ENCODE measurements around the gene OSBPL5. TPM values are rescaled to one million over a fixed set of nuclear protein-coding genes. Genes with fewer than 3 reads are reported as not detected.
"Not testable (repeated sequence)": the region's sequence is repeated elsewhere in the genome, so short reads cannot be mapped to it uniquely, and the experiment has no call there.

The OSBPL5 gene
- polyA plus RNA-seq, 1 donor, result 14.1 TPM

DNA sequence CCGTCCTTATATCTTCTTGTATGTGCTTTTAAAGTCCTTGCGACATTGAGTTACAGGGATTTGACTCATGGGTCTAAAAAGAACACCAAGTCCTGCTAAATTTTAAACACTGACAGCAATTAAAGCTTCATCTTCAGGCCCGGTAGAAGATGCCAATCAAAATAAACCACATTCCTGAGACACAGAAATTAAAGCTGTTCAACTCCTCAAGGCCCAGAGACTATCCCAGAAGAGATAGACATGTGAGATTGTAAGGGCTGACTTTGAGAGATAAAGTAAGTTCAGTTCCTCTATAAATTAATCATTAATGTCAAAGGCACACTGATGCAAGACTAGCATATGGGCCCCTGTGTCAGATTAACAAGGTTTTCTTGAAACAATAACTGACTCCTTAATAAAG is 49.8 kb downstream of the OSBPL5 start:
- WGBS (ENCODE audit: insufficient coverage, low lambda C conversion rate), result 94% methylated on average over 2 of the region's 3 CpGs
- H3K27ac ChIP-seq (ENCODE audit: low read length), result no peak overlapping the region
- H3K4me3 ChIP-seq (ENCODE audit: low read length), result no peak overlapping the region
- peaks cover 7% of the 10 kb centered on the region for H3K9me3 ChIP-seq (ENCODE audit: control insufficient read depth, low read depth, low read length)
- no peak for DNase-seq
- no peaks in the 10 kb centered on the region for H3K27me3 ChIP-seq (ENCODE audit: control insufficient read depth, insufficient read depth, low read length)
- H3K4me1 ChIP-seq (ENCODE audit: control insufficient read depth, insufficient read depth, low read length), result no peaks in the 10 kb centered on the region
- peaks cover 16% of the 10 kb centered on the region for H3K36me3 ChIP-seq (ENCODE audit: control insufficient read depth, insufficient read depth, low read length)

DNA sequence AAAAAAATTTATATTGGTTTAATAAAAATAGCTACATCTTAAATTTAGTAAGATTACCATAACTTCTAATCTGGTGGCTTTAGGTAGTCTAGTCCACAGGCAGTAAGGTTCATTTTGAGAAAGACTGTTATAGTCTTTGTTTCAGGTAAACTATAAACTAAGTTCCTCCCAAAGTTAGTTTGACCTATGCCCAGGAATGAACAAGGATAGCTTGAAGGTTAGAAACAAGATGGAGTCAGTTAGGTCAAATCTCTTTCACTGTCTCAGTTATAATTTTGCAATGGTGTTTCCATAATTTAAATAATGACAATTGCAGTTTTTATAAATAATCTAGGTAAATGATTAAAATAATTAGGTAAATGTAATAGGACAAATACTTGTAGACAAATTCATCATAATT is 51.4 kb downstream of the OSBPL5 start:
- H3K9me3 ChIP-seq (ENCODE audit: control insufficient read depth, low read depth, low read length); H3K27ac ChIP-seq (ENCODE audit: low read length); DNase-seq; H3K4me3 ChIP-seq (ENCODE audit: low read length); H3K4me1 ChIP-seq (ENCODE audit: control insufficient read depth, insufficient read depth, low read length); H3K27me3 ChIP-seq (ENCODE audit: control insufficient read depth, insufficient read depth, low read length): not testable (repeated sequence)
- H3K36me3 ChIP-seq (ENCODE audit: control insufficient read depth, insufficient read depth, low read length), result peaks cover 14% of the 10 kb centered on the region

DNA sequence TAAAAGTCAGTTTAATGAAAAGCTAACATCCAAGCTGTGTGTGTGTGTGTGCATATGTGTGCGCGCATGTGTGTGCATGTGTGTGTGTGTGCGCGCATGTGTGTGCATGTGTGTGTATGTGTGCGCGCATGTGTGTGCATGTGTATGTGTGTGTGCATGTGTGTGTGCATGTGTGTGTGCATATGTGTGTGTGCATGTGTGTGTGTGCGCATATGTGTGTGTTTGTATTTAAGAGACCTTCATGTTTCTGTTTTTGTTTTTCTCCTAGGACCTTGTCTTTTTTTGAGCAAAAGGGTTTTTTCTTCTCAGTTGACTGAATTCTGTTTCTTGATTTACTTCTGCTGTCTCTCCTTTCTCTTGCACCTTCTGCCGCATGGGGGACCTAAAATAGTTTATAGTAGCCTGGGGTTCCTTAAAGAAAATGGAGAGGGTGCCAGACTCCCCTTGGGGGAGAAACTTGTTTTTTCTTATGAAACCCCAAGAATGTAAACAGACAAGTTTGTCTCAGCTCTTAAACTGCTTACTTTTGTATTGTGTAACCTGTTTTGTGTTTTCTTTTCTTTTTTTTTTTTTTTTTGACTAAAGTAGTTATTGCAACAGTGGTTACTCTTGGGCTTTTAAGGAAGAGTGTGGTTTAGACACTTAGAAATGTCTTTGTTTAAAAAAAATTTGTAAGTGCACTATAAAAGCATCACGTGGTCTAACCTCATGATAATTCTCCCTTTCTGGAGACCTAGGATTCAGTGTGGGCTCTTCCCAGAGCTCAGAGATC is 53.0 kb downstream of the OSBPL5 start:
- H3K4me1 ChIP-seq (ENCODE audit: control insufficient read depth, insufficient read depth, low read length), result no peaks in the 10 kb centered on the region
- WGBS (ENCODE audit: insufficient coverage, low lambda C conversion rate), result no CpG with 5 or more reads among the region's 9 CpGs
- no peak overlapping the region for H3K27ac ChIP-seq (ENCODE audit: low read length)
- H3K4me3 ChIP-seq (ENCODE audit: low read length), result no peak overlapping the region
- peaks cover 15% of the 10 kb centered on the region for H3K36me3 ChIP-seq (ENCODE audit: control insufficient read depth, insufficient read depth, low read length)
- DNase-seq, result no peak
- H3K9me3 ChIP-seq (ENCODE audit: control insufficient read depth, low read depth, low read length), result peaks cover 7% of the 10 kb centered on the region
- no peaks in the 10 kb centered on the region for H3K27me3 ChIP-seq (ENCODE audit: control insufficient read depth, insufficient read depth, low read length)

DNA sequence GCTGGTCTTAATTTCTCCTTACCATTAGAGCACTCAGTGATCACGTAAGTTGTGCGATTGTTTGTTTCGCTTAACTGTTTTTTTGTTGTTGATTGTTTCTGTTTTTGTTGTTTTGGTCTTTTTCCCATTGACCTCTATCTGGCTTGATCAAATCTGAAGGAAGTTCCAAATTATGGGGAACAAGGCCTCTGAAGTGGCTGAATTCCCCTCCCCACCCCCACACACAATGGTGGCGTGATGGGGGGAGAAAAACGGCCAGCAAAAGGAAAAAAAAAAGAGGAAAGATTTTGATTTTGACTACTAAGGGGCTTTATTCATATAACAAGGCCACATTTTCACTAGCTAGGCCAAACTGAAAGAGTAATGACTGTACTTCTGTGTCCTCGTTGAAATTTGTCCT is 53.6 kb downstream of the OSBPL5 start:
- peaks cover 7% of the 10 kb centered on the region for H3K9me3 ChIP-seq (ENCODE audit: control insufficient read depth, low read depth, low read length)
- no peaks in the 10 kb centered on the region for H3K4me1 ChIP-seq (ENCODE audit: control insufficient read depth, insufficient read depth, low read length)
- H3K27me3 ChIP-seq (ENCODE audit: control insufficient read depth, insufficient read depth, low read length), result no peaks in the 10 kb centered on the region
- H3K4me3 ChIP-seq (ENCODE audit: low read length), result no peak overlapping the region
- H3K36me3 ChIP-seq (ENCODE audit: control insufficient read depth, insufficient read depth, low read length), result peaks cover 20% of the 10 kb centered on the region
- 93% methylated on average over 5 of the region's 6 CpGs for WGBS (ENCODE audit: insufficient coverage, low lambda C conversion rate)
- no peak for DNase-seq
- no peak overlapping the region for H3K27ac ChIP-seq (ENCODE audit: low read length)

GRCh38 chr11:3109921-3110706 is 55.0 kb downstream of the OSBPL5 start:
- H3K27ac ChIP-seq (ENCODE audit: low read length), result no peak overlapping the region
- WGBS (ENCODE audit: insufficient coverage, low lambda C conversion rate), result no CpG with 5 or more reads among the region's 14 CpGs
- H3K27me3 ChIP-seq (ENCODE audit: control insufficient read depth, insufficient read depth, low read length), result no peaks in the 10 kb centered on the region
- H3K9me3 ChIP-seq (ENCODE audit: control insufficient read depth, low read depth, low read length), result peaks cover 7% of the 10 kb centered on the region
- DNase-seq, result peak; percentile 33 to 37
- no peaks in the 10 kb centered on the region for H3K4me1 ChIP-seq (ENCODE audit: control insufficient read depth, insufficient read depth, low read length)
- peaks cover 20% of the 10 kb centered on the region for H3K36me3 ChIP-seq (ENCODE audit: control insufficient read depth, insufficient read depth, low read length)
- no peak overlapping the region for H3K4me3 ChIP-seq (ENCODE audit: low read length)

DNA sequence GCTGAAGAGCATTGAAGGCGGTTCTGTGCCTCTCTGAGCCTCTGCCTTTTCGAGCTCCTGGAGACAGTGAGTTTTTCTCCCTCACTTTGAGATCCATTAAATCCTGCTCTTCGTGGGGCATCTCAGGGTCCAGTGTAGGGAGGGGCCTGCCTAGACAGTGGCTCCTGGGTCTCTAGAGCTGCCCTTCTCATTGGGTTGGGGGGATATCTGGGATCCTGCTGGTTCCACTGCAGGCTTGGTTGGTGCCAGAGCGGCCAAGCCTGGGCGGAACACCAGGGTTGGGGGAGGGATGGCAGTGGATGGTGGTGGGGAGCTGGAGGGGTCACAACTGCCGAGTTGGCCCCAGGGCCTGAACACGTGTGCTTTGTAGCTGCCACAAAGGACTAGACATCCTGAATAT is 55.7 kb downstream of the OSBPL5 start:
- peaks cover 20% of the 10 kb centered on the region for H3K36me3 ChIP-seq (ENCODE audit: control insufficient read depth, insufficient read depth, low read length)
- no CpG with 5 or more reads among the region's 7 CpGs for WGBS (ENCODE audit: insufficient coverage, low lambda C conversion rate)
- peaks cover 2% of the 10 kb centered on the region for H3K9me3 ChIP-seq (ENCODE audit: control insufficient read depth, low read depth, low read length)
- DNase-seq, result no peak
- no peak overlapping the region for H3K27ac ChIP-seq (ENCODE audit: low read length)
- H3K4me1 ChIP-seq (ENCODE audit: control insufficient read depth, insufficient read depth, low read length), result no peaks in the 10 kb centered on the region
- no peak overlapping the region for H3K4me3 ChIP-seq (ENCODE audit: low read length)
- no peaks in the 10 kb centered on the region for H3K27me3 ChIP-seq (ENCODE audit: control insufficient read depth, insufficient read depth, low read length)

GRCh38 chr11:3108183-3108721 is 56.9 kb downstream of the OSBPL5 start:
- Histone ChIP-seq H3K4me1 (ENCODE audit: control insufficient read depth, insufficient read depth, low read length) (no peaks in the 10 kb centered on the region), H3K4me3 (ENCODE audit: low read length) (no peak overlapping the region), H3K27me3 (ENCODE audit: control insufficient read depth, insufficient read depth, low read length) (no peaks in the 10 kb centered on the region), H3K27ac (ENCODE audit: low read length) (no peak overlapping the region), H3K36me3 (ENCODE audit: control insufficient read depth, insufficient read depth, low read length) (peaks cover 20% of the 10 kb centered on the region), H3K9me3 (ENCODE audit: control insufficient read depth, low read depth, low read length) (peaks cover under 1% of the 10 kb centered on the region)
- WGBS (ENCODE audit: insufficient coverage, low lambda C conversion rate), result no CpG with 5 or more reads among the region's 11 CpGs
- no peak for DNase-seq

- no CpG with 5 or more reads among the region's 21 CpGs for WGBS (ENCODE audit: insufficient coverage, low lambda C conversion rate)
- Histone ChIP-seq H3K27ac (ENCODE audit: low read length) (no peak overlapping the region), H3K36me3 (ENCODE audit: control insufficient read depth, insufficient read depth, low read length) (peaks cover 20% of the 10 kb centered on the region), H3K4me1 (ENCODE audit: control insufficient read depth, insufficient read depth, low read length) (no peaks in the 10 kb centered on the region), H3K9me3 (ENCODE audit: control insufficient read depth, low read depth, low read length) (no peaks in the 10 kb centered on the region), H3K4me3 (ENCODE audit: low read length) (no peak overlapping the region), H3K27me3 (ENCODE audit: control insufficient read depth, insufficient read depth, low read length) (no peaks in the 10 kb centered on the region)
- DNase-seq, result no peak
Measured at GRCh38 chr11:3107608-3108182, 57.4 kb downstream of the OSBPL5 start.

DNA sequence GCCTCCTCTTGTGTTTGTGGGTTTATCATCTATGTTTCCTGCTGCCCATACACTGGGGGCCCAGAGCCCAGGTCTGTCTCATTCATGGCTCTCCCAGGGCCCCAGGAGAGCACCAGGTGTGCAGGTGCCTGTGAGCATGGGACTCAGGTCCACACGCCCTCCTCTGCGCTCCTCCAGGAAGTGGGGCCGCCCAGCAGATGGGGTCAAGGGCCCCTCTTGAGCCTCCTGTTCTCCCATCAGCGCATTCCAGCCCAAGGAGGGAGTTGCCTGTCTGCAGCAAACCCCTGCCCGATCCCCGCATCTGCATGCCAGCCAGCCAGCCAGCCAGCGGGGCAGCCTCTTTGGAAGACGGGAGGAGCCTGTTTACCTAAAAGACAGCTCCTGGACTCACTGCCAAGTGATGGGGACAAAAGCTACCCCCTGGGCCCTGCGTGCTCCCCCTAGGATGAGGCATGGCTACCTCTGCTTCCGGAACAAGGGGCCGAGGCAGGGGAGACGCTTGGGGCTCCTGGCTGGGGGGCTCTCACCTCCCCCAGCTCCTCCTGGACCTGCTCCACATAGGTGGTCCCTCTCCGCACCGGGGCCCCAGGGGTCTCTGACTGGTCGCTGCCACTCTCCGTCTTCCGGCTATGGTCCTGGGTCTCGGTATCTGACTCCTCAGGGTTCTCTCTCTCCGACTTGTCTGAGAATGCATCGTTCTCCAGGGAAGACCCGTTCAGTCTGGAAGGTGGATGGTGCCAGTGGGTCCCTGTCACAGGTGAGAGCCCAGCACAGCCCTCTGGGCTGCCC is 58.2 kb downstream of the OSBPL5 start:
- no CpG with 5 or more reads among the region's 21 CpGs for WGBS (ENCODE audit: insufficient coverage, low lambda C conversion rate)
- Histone ChIP-seq H3K9me3 (ENCODE audit: control insufficient read depth, low read depth, low read length) (no peaks in the 10 kb centered on the region), H3K4me1 (ENCODE audit: control insufficient read depth, insufficient read depth, low read length) (no peaks in the 10 kb centered on the region), H3K27ac (ENCODE audit: low read length) (no peak overlapping the region), H3K4me3 (ENCODE audit: low read length) (no peak overlapping the region), H3K27me3 (ENCODE audit: control insufficient read depth, insufficient read depth, low read length) (no peaks in the 10 kb centered on the region), H3K36me3 (ENCODE audit: control insufficient read depth, insufficient read depth, low read length) (peaks cover 20% of the 10 kb centered on the region)
- peak in 1 of 2 donors; percentile 46 for DNase-seq

Data from large intestine (tissue), 3 donors.